SK-N-SH treated with all-trans-retinoic acid at 6 μM for 48 hours (cell line): ENCODE data around the gene LEUTX.

Experiments used
- ESRRG ChIP-seq: fragments of 250-450 bp; sonication (Bioruptor Pico); IDR thresholded peaks from 2 replicates; pipeline ENCODE4 v1.6.1; 2021; ENCODE audit warnings: mild to moderate bottlenecking
- GLIS3 ChIP-seq: fragments of 250-450 bp; sonication (Bioruptor Pico); IDR thresholded peaks from 2 replicates; pipeline ENCODE4 v1.5.0; 2020; ENCODE audit warnings: mild to moderate bottlenecking, moderate library complexity
- PPARA ChIP-seq: fragments of 250-450 bp; sonication (Bioruptor Pico); IDR thresholded peaks from 2 replicates; pipeline ENCODE4 v1.5.0; 2020; ENCODE audit warnings: mild to moderate bottlenecking, borderline replicate concordance
- TOX ChIP-seq: fragments of 250-450 bp; sonication (Bioruptor Pico); IDR thresholded peaks from 2 replicates; pipeline ENCODE4 v1.8.0; 2021; ENCODE audit warnings: mild to moderate bottlenecking, moderate library complexity, borderline replicate concordance
- ZC3H10 ChIP-seq: fragments of 250-450 bp; sonication (Bioruptor Pico); IDR thresholded peaks from 2 replicates; pipeline ENCODE4 v1.5.1; 2021; ENCODE audit warnings: mild to moderate bottlenecking, moderate library complexity
- ZFP3 ChIP-seq: fragments of 250-450 bp; sonication (Bioruptor Pico); IDR thresholded peaks from 2 replicates; pipeline ENCODE4 v1.5.0; 2020; ENCODE audit warnings: mild to moderate bottlenecking, moderate library complexity
- ZFP30 ChIP-seq: fragments of 450-650 bp; formaldehyde crosslinking; IDR thresholded peaks from 2 replicates; pipeline ENCODE4 v1.5.0; 2022; ENCODE audit warnings: mild to moderate bottlenecking, moderate library complexity
- TF ChIP-seq, protein P1 (sequence below): fragments of 250-450 bp; sonication (Bioruptor Pico); IDR thresholded peaks from 2 replicates; pipeline ENCODE4 v1.5.1; 2020; ENCODE audit warnings: low read depth, mild to moderate bottlenecking, moderate library complexity
- TF ChIP-seq, protein P2 (sequence below): fragments of 250-450 bp; sonication (Bioruptor Pico); IDR thresholded peaks from 2 replicates; pipeline ENCODE4 v1.8.0; 2020; ENCODE audit warnings: mild to moderate bottlenecking, moderate library complexity, borderline replicate concordance

DNA sequence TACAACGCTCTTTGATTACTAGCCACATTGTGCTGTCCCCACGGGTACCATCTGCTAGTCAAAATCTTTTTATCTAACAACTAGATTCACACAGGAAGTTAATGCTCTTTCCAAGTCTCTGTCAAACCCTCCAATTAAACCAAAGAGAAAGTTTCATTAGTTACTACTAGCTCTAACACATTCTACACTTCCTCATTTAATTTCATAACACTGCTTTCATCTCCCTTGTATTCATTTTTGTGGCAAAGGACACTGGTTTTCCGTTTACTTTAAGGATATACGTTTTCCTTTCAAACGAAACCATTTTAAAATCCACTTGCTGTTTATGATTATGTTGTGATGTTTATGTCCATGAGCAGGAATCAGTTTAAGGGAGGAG lies 50.0 kb downstream of the LEUTX start:
- TF ChIP-seq TOX (no peak), PPARA (CRISPR knock-in tag) (no peak), ZFP30 (no peak), GLIS3 (CRISPR knock-in tag) (no peak), ZFP3 (CRISPR knock-in tag) (no peak), ESRRG (CRISPR knock-in tag) (no peak), ZC3H10 (no peak)
- TF ChIP-seq, protein P1, sequence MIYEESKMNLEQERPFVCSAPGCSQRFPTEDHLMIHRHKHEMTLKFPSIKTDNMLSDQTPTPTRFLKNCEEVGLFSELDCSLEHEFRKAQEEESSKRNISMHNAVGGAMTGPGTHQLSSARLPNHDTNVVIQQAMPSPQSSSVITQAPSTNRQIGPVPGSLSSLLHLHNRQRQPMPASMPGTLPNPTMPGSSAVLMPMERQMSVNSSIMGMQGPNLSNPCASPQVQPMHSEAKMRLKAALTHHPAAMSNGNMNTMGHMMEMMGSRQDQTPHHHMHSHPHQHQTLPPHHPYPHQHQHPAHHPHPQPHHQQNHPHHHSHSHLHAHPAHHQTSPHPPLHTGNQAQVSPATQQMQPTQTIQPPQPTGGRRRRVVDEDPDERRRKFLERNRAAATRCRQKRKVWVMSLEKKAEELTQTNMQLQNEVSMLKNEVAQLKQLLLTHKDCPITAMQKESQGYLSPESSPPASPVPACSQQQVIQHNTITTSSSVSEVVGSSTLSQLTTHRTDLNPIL (CRISPR knock-in tag) = no peak
- TF ChIP-seq, protein P2, sequence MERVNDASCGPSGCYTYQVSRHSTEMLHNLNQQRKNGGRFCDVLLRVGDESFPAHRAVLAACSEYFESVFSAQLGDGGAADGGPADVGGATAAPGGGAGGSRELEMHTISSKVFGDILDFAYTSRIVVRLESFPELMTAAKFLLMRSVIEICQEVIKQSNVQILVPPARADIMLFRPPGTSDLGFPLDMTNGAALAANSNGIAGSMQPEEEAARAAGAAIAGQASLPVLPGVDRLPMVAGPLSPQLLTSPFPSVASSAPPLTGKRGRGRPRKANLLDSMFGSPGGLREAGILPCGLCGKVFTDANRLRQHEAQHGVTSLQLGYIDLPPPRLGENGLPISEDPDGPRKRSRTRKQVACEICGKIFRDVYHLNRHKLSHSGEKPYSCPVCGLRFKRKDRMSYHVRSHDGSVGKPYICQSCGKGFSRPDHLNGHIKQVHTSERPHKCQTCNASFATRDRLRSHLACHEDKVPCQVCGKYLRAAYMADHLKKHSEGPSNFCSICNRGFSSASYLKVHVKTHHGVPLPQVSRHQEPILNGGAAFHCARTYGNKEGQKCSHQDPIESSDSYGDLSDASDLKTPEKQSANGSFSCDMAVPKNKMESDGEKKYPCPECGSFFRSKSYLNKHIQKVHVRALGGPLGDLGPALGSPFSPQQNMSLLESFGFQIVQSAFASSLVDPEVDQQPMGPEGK = no peak
